PC-3 (cell line): ENCODE data around the gene TEAD3.

Experiments
- EZH2 ChIP-seq: fragments of 300-600 bp; sonication (generic); IDR thresholded peaks from one replicate; pipeline ENCODE4 v1.6.1; 2017; ENCODE audit warnings: antibody characterized with exemption, mild to moderate bottlenecking, low read length; ENCODE audit not compliant: unreplicated experiment
- EZH2phosphoT487 ChIP-seq: fragments of 300-600 bp; sonication (generic); IDR thresholded peaks from 2 replicates; pipeline ENCODE4 v1.6.1; 2018; ENCODE audit warnings: mild to moderate bottlenecking, antibody characterized with exemption, low read length, borderline replicate concordance
- TF ChIP-seq, protein P1 (sequence below): fragments of 300-600 bp; sonication (generic); conservative IDR thresholded peaks from 2 replicates; pipeline ENCODE4 v1.5.1; 2017; ENCODE audit warnings: antibody characterized with exemption, low read depth, mild to moderate bottlenecking, low read length

DNA sequence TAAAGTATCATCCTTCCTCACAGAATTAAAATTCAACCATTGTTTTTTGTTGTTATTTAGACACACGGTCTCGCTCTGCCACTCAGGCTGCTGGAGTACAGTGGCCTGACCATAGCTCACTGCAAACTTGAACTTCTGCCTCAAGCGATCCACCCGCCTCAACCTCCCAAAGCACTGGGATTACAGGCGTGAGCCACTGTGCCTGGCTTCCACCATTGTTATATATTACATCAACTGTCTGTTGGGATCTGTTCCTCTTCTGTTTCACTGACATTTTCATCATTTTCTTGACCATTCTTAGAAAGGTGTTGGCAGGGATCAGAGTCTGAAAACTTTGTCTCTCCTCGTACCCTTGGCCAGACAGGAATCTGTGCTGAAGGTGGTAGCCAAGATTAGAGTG is 37.1 kb upstream of the TEAD3 start:
- TF ChIP-seq, protein P1, sequence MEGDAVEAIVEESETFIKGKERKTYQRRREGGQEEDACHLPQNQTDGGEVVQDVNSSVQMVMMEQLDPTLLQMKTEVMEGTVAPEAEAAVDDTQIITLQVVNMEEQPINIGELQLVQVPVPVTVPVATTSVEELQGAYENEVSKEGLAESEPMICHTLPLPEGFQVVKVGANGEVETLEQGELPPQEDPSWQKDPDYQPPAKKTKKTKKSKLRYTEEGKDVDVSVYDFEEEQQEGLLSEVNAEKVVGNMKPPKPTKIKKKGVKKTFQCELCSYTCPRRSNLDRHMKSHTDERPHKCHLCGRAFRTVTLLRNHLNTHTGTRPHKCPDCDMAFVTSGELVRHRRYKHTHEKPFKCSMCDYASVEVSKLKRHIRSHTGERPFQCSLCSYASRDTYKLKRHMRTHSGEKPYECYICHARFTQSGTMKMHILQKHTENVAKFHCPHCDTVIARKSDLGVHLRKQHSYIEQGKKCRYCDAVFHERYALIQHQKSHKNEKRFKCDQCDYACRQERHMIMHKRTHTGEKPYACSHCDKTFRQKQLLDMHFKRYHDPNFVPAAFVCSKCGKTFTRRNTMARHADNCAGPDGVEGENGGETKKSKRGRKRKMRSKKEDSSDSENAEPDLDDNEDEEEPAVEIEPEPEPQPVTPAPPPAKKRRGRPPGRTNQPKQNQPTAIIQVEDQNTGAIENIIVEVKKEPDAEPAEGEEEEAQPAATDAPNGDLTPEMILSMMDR, result no peak
- TF ChIP-seq EZH2 (no peak), EZH2phosphoT487 (no peak)
